Activated naive CD4-positive, alpha-beta T cell treated with anti-CD3 and anti-CD28 coated beads, Interleukin-2, amount 50 U/mL, for 16 hours (primary cell): ENCODE data around the gene POP4.

ENCODE experiments used
- DNase-seq: peaks from one replicate; pipeline ENCODE4 v3.0.0-alpha.2; 2020

Gene POP4

DNA sequence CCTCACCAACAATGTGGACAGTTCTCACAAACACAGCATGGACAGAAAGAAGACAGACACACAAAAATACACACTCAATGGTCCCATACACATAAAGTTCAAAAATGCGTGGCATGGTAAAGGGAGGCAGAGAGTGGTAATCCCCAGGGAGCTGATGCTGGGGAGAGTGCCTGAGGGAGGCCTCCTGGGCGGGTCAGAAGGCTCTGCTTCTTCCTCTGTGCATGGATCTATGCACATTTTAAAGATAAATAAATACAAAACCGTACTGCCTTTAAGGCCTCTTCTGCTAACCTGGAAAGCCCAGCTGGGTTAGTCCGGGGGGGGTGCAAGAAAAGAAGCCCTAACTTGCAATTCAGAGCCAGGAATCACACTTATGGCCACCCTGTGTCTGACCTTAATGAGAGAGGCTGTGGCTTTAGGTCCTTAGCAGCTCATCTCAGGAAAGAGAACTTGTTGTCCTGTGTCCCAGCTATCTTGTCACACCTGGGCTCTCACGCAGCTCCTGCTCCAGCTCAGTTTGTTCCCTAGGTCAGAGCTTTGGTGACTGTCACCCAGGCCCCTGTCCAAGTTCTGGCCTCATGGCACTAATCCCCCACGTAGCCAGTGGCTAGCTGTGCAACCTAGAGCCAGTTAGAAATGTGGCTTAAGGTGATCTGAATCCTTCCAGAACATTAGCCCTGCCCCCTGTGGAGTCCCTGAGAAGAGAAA lies 28.5 kb downstream of the POP4 start:
- DNase-seq = no peak

DNA sequence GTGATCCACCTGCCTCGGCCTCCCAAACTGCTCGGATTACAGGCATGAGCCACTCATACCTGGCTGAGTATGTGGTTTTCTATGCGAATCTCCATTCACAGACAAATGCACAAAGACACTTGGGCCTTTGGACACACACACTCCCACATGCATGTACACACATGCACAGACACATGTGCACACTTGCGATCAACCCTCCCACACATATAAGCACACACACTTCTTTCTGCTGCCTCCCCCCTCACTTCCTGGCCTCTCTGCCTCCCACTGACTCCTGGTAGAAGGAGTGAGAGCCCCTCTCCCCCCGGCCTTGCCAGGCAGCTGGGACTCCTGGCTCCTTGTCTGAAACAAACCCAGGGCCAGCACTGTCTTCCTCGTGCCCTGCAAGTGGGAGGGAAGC lies 29.9 kb downstream of the POP4 start:
- no peak for DNase-seq

DNA sequence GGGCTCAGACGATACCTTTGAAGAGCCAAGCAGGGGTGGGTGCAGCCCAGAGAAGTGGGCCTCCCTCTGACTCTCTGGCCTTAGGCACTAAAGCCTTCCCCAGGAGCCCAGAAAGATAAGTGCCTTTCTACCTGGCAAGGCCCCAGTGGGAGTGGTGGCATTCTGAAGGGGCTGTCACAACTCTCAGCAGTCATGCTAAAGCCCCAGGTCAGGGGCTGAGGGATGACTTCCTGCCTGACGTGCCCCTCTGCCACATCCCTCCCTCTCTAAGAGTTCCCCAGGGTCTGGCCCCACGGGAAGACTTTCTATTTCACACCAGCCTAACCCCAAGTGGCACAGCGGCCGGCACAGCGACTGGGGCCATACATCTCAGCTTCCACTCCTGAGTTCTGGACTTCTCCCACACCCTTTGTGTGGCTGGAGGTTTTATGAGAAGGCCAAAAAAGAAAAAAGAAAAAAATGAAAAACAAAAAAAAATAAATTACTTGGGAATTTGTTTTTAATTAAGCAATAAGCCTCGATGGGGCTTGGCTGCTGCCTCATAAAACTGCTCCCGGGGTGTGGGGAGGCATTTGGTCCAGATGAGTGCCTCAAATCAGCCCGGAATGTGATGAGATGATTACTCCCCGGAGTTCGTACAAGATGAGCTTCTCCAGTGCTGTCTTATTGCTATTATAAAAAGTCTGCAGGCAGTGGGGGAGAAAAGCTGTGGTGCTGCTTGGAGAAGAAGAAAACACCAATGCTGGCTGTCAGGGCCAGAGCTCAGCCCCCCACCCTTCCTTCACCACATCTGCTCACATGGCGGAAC lies 30.7 kb downstream of the POP4 start:
- no peak for DNase-seq

- no peak for DNase-seq
These were observed 33.0 kb downstream of the POP4 start for GRCh38 chr19:29639086-29639485.

- no peak for DNase-seq
These were observed 34.1 kb downstream of the POP4 start for GRCh38 chr19:29640231-29640630.

DNA sequence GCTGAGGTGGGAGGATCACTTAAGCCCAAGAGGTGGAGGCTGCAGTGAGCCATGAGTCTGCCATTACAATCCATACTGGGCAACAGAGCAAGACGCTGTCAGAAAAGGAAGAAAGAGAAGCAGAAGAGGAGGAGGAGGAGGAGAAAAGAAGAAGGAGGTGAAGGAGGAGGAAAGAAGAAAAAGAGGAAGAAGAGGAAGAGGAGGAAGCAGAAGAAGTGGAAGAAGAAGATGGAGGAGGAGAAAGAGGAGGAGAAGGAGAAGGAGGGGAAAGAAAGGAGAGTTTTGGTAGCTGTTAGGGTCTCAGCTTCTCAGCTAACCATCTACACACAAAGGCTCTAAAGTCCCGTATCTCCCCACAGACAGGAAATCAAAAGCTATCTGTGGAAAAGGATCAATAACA lies 35.5 kb downstream of the POP4 start:
- DNase-seq = no peak

- DNase-seq = no peak
These were observed 37.4 kb downstream of the POP4 start for GRCh38 chr19:29643361-29643935.

GRCh38 chr19:29644210-29644609 lies 38.1 kb downstream of the POP4 start:
- no peak for DNase-seq

DNA sequence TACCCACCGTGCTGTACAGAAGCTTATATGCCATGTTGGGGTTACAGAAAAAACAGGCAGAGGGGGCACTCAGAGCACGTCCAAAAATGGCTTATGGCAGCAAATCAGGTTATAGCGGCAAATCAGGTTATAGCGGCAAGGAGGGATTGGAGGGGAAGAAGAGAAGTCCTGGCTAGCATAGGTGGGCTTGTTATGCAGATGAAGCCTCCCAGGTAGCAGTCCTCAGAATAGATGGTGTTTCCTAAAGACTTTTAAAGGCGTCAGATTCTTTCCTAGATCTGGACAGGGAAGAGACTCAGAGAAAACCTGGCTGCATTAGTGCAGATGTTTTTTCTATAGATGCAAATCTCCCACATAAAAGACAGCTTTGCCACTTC lies 39.4 kb downstream of the POP4 start:
- DNase-seq = no peak

DNA sequence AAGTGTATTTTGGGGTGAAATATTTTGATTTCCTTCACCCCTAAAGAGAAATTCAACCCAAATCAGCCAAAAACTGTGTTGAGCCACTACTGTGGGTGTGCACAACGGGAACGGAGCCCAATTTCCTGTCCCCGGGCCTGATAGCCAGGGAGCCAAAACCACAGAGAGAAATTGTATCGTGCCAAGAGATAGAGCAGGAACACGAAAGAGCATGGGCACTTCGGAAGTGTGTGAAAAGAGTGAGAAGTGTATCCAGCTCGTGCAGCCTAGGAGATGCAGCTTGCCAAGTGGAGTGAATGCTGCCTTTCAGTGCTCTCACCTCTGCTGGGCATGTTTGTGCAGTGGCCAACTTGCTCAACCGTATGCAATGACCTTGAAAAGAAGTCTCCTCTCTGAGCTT lies 39.8 kb downstream of the POP4 start:
- no peak for DNase-seq

DNA sequence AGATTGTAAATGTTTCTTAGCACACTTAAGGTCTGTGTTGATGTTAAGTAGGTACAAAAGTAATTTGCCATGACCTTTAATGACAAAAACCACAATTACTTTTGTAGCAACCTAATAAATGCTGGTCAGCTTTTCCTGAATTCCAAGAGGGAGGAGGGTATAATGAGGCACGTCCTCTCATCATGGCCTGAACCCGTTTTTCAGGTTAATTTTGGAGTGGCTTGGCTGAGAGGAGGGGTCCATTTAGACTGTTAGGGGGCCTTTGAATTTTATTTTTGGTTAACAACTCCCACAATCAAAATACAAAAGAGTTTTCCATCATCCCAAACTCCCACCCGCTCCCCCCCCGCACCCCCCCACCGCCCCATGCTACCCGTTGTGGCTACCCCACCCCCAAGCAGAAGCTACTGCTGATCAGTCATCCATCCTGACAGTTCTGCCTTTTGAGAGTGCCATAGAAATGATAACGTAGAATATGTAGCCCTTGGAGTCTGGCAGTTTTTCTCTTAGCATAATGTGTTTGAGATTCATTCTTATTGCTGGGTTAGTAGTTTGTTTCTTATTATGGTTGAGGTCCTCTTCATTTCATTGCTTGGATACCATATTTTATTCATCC lies 44.8 kb downstream of the POP4 start:
- no peak for DNase-seq

DNA sequence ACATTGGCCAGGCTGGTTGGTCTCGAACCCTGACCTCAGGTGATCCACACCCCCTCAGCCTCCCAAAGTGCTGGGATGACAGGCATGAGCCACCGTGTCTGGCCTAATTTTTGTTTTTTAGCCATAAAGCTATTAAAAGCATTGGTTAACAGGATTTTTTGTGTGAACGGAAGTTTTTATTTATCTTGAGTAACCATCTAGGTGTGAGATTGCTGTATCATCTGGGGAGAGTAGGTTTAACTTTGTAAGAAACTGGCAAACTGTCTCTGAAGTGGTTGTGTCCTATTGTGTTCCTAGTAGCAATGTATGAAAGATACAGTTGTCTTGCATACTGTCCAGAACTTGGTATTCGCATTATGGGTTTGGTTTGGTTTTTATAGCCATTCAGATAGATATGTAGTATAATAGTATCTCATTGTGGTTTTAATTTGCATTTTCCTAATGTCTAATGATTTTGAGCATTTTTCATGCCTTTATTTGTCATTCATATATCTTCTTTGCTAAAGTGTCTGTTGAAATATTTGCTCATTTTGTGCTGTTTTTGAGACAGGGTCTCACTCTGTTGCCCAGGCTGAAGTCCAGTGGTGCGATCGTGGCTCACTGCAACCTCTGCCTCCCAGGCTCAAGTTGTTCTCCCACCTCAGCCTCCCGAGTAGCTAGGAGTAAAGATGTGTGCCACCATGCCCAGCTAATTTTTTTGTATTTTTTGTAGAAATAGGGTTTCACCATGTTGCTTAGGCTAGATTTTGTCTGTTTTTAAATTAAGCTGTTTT lies 45.7 kb downstream of the POP4 start:
- DNase-seq = no peak

DNA sequence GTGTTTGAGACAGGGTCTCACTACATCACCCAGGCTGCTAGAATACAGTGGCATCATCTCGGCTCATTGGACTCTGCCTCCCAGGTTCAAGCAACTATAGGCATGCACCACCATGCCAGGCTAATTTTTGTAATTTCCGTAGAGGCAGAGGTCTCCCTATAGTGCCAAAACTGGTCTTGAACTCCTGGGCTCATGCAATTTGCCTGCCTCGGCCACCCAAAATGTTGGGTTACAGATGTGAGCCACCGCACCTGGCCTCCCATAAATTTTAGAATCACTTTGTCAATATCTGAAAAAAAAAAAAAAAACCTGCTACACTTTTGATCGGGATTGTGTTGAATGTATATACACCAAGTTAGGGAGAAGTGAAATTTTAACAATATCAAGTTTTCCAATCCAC lies 47.3 kb downstream of the POP4 start:
- DNase-seq = no peak

DNA sequence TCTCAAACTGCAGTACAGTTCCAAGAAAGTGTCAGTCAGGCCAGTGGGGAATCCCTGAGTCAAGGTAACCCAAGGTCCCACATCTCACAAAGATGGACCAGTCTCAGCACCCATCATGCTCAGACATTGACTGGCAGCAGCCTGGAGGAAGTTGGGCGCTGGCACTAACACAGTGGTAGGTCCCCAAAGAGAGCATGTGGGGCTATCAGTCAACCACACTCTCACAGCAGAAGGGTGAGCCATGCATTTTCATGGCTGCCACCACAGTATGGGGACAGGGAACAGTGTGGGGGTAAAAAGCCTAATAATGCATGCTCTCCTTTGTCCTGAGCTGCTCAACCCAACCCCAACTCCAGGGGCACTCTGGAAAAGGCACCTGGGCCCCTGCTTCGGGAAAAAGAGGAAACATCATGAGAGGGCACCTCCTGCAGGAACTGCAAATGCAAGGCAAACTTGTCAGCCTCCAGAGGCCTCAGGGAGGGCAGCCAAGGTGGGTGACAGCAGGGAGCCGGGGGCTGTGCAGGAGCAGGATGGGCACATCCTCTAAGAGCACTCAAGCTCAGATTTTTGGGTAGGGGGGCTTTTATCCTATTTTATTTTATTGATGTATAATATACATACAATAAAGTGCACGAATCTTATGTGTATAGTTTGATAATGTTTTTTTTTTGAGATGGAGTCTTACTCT lies 49.7 kb downstream of the POP4 start:
- no peak for DNase-seq

GRCh38 chr19:29658221-29658991 lies 52.3 kb downstream of the POP4 start:
- no peak for DNase-seq

DNA sequence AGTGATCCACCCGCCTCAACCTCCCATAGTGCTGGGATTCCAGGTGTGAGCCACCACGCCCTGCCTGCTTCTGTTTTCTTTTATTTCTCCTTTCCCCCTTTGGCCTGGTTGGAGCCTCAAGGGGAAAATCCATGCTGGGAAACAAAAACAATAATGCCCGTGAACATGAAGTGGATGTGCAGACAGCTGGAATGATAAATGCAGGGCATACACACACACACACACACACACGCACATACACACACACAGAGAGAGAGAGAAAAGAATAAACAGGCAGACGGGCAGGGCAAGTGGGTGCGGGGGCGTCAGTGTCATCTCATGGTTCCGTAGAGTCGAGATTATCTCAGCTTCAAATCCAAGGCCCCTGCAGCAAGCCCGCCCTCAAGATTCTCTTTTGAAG lies 54.8 kb downstream of the POP4 start:
- peak; percentile 69 for DNase-seq

DNA sequence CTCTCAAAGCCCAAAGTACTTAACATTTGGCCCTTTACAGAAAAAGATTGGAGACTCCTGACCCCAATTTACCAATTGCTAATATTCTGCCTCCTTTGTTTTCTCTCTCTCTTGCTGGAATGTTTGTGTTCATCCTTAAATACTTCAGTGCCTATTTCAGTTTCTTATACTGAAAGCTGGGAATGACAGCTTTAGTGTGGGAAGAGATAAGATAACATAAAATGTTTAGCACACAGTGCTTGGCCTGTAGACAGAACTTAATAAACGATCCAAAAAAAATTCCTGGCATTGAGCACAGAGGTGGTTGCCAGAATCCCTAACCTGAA lies 56.2 kb downstream of the POP4 start:
- DNase-seq = no peak

- DNase-seq = no peak
These were observed 56.7 kb downstream of the POP4 start for GRCh38 chr19:29662604-29663404.

- DNase-seq = no peak
These were observed 58.0 kb downstream of the POP4 start for GRCh38 chr19:29663861-29664752.

- no peak for DNase-seq
These were observed 58.7 kb downstream of the POP4 start for GRCh38 chr19:29664753-29665214.
